GM23338 (cell line): ENCODE results near the gene ECT2.

Experiments
- CREB1 ChIP-seq: fragments of 250-450 bp; sonication (Bioruptor Pico); IDR thresholded peaks from 2 replicates; pipeline ENCODE4 v1.5.0; 2020; ENCODE audit warnings: low read depth, mild to moderate bottlenecking, moderate library complexity
- CTCF ChIP-seq, 2 experiments: fragments of 200-600 bp in 1 of 2; sonication (generic) in 1 of 2; conservative IDR thresholded peaks; 2 replicates each; pipeline versions ENCODE4 v1.5.1 to v1.6.1; 2016 to 2017; ENCODE audit warnings: antibody characterized with exemption in 2 of 2, low read depth in 2 of 2, mild to moderate bottlenecking in 2 of 2, moderate library complexity in 1 of 2
- EZH2 ChIP-seq: fragments of 200-600 bp; sonication (generic); IDR thresholded peaks from one replicate; pipeline ENCODE4 v1.8.0; 2017; ENCODE audit warnings: antibody characterized with exemption, mild to moderate bottlenecking, low read depth; ENCODE audit not compliant: unreplicated experiment
- EZH2phosphoT487 ChIP-seq: fragments of 200-600 bp; sonication (generic); IDR thresholded peaks from one replicate; pipeline ENCODE4 v1.8.1; 2018; ENCODE audit warnings: antibody characterized with exemption; ENCODE audit not compliant: unreplicated experiment
- NANOG ChIP-seq: IDR thresholded peaks from 2 replicates; pipeline ENCODE4 v1.6.1; 2016; ENCODE audit warnings: antibody characterized with exemption, borderline replicate concordance
- POLR2AphosphoS5 ChIP-seq: IDR thresholded peaks from 2 replicates; pipeline ENCODE4 v1.6.1; 2016; ENCODE audit warnings: antibody characterized with exemption, low read depth
- ZNF114 ChIP-seq: fragments of 250-450 bp; sonication (Bioruptor Pico); IDR thresholded peaks from 2 replicates; pipeline ENCODE4 v1.5.0; 2020; ENCODE audit warnings: mild to moderate bottlenecking, moderate library complexity
- TF ChIP-seq, protein P1 (sequence below): IDR thresholded peaks from one replicate; pipeline ENCODE4 v1.6.1; 2018; ENCODE audit warnings: antibody characterized with exemption; ENCODE audit not compliant: unreplicated experiment

DNA sequence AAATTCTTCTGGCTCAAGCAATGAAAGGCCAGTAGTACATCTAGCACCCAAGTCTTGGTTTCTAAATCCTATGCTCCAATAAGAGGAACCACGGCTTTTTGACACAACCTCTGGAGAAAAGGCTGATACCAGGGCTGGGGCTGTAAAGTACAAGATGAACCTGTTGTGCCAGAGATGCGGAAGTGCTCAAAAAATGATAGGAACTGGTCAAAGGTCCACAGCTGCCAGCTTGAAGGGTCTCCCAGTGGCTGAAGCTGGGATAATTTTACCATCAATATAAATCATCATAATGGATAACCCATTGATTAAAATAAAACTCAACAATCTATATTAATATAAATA, 39.1 kb upstream of the ECT2 start:
- TF ChIP-seq CTCF (conservative IDR thresholded peaks at IDR 0.05; ENCODE audit: low read depth in 2 of 2) (no peak), NANOG (no peak), EZH2 (no peak), POLR2AphosphoS5 (no peak), CREB1 (CRISPR knock-in tag) (no peak), EZH2phosphoT487 (no peak), ZNF114 (CRISPR knock-in tag) (no peak)
- TF ChIP-seq, protein P1, sequence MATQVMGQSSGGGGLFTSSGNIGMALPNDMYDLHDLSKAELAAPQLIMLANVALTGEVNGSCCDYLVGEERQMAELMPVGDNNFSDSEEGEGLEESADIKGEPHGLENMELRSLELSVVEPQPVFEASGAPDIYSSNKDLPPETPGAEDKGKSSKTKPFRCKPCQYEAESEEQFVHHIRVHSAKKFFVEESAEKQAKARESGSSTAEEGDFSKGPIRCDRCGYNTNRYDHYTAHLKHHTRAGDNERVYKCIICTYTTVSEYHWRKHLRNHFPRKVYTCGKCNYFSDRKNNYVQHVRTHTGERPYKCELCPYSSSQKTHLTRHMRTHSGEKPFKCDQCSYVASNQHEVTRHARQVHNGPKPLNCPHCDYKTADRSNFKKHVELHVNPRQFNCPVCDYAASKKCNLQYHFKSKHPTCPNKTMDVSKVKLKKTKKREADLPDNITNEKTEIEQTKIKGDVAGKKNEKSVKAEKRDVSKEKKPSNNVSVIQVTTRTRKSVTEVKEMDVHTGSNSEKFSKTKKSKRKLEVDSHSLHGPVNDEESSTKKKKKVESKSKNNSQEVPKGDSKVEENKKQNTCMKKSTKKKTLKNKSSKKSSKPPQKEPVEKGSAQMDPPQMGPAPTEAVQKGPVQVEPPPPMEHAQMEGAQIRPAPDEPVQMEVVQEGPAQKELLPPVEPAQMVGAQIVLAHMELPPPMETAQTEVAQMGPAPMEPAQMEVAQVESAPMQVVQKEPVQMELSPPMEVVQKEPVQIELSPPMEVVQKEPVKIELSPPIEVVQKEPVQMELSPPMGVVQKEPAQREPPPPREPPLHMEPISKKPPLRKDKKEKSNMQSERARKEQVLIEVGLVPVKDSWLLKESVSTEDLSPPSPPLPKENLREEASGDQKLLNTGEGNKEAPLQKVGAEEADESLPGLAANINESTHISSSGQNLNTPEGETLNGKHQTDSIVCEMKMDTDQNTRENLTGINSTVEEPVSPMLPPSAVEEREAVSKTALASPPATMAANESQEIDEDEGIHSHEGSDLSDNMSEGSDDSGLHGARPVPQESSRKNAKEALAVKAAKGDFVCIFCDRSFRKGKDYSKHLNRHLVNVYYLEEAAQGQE = no peak
